Activated CD8-positive, alpha-beta T cell treated with anti-CD3 and anti-CD28 coated beads for 36 hours (primary cell): ENCODE data around the gene CHD9. TPM values are rescaled to one million over a fixed set of nuclear protein-coding genes. Genes with fewer than 3 reads are reported as not detected.

Experiments used
- ATAC-seq: fragments of 200-7000 bp; cut with Tn5 transposase; one replicate; pipeline ENCODE4 v1.10.0; 2021; ENCODE audit warnings: mild to moderate bottlenecking, moderate library complexity
- CTCF ChIA-PET: fragments of 350-600 bp; sonication (Branson Sonifier 250); formaldehyde crosslinking; loops from one replicate; lab custom pipeline; 2021; ENCODE audit warnings: antibody characterized with exemption; lab: Charles Lee
- POLR2A ChIA-PET: fragments of 350-600 bp; sonication (Branson Sonifier 250); formaldehyde crosslinking; loops from one replicate; lab custom pipeline; 2021; ENCODE audit warnings: antibody characterized with exemption; lab: Charles Lee
- DNase-seq: peaks from one replicate; pipeline ENCODE4 v3.0.0-alpha.2; 2020
- H3K27ac Mint-ChIP-seq: one replicate; pipeline ENCODE4 v1.8.0; 2021; ENCODE audit warnings: mild to moderate bottlenecking, mixed read lengths
- H3K27me3 Mint-ChIP-seq: one replicate; pipeline ENCODE4 v1.8.0; 2021; ENCODE audit warnings: mixed read lengths
- H3K36me3 Mint-ChIP-seq: one replicate; pipeline ENCODE4 v1.8.0; 2021; ENCODE audit warnings: low read depth, mixed read lengths
- H3K4me1 Mint-ChIP-seq: one replicate; pipeline ENCODE4 v1.8.0; 2021; ENCODE audit warnings: low read depth, mixed read lengths
- H3K4me3 Mint-ChIP-seq: one replicate; pipeline ENCODE4 v1.8.0; 2021; ENCODE audit warnings: mild to moderate bottlenecking, moderate library complexity, mixed read lengths
- H3K9me3 Mint-ChIP-seq: one replicate; pipeline ENCODE4 v1.8.0; 2021; ENCODE audit warnings: mixed read lengths
- intact Hi-C: fragments of 100-400 bp; cut with micrococcal nuclease; formaldehyde crosslinking; loops from one replicate; pipeline ENCODE4 v1.10.0; 2022
- total RNA-seq, 2 experiments: library from RNA; stranded (reverse); gene quantifications; one replicate each; pipeline ENCODE4 v1.2.3, GENCODE V29; 2021
- TF ChIP-seq, protein P1 (sequence below): fragments of 200-600 bp; IDR thresholded peaks from one replicate; pipeline ENCODE4 v1.8.0; 2022; ENCODE audit warnings: antibody characterized with exemption, mild to moderate bottlenecking

CHD9 gene
- total RNA-seq, 2 experiments from 2014 or later: 13.8 to 16.3 TPM

DNA sequence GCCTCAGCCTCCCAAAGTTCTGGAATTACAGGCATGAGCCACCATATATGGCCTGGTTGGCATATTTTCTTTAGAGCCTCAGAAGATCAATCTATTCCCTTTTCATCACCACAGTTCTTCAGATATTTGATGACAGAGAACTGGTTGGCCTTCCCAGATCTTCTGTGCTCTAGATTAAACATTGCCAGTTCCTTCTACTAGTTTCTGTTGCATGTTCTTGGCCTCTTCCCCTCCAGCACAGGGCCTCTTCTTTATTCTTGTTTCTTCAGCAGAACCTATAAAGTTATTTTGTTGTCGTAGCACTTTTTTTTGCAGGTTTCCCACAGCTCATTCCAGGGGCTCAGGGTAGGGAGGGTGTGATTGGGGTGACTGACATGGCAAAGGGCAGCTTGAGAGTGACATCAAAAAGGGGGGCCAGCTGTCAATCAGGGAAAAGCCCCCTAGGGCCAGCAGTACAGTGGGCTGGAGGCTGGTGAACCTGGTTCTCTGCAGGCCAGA lies 9.3 kb downstream of the CHD9 start:
- ChIA-PET CTCF (interaction anchor here (1.0 kb wide), 1 partner anchor 10 kb away, joined by 3 read pairs; no protein-coding TSS in a partner anchor), POLR2A (interaction anchor here (0.6 kb wide), 1 partner anchor 34 kb away, joined by 4 read pairs; no protein-coding TSS in a partner anchor)
- H3K27me3 Mint-ChIP-seq: no peaks in the 10 kb centered on the region
- TF ChIP-seq, protein P1, sequence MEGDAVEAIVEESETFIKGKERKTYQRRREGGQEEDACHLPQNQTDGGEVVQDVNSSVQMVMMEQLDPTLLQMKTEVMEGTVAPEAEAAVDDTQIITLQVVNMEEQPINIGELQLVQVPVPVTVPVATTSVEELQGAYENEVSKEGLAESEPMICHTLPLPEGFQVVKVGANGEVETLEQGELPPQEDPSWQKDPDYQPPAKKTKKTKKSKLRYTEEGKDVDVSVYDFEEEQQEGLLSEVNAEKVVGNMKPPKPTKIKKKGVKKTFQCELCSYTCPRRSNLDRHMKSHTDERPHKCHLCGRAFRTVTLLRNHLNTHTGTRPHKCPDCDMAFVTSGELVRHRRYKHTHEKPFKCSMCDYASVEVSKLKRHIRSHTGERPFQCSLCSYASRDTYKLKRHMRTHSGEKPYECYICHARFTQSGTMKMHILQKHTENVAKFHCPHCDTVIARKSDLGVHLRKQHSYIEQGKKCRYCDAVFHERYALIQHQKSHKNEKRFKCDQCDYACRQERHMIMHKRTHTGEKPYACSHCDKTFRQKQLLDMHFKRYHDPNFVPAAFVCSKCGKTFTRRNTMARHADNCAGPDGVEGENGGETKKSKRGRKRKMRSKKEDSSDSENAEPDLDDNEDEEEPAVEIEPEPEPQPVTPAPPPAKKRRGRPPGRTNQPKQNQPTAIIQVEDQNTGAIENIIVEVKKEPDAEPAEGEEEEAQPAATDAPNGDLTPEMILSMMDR: no peak
- DNase-seq (no peak), ATAC-seq (no peak)
- intact Hi-C loops: no loop called here
- no peaks in the 10 kb centered on the region for H3K9me3 Mint-ChIP-seq
- H3K27ac Mint-ChIP-seq: no peak overlapping the region
- H3K36me3 Mint-ChIP-seq: peaks cover 2% of the 10 kb centered on the region
- peaks cover 48% of the 10 kb centered on the region for H3K4me1 Mint-ChIP-seq
- H3K4me3 Mint-ChIP-seq: no peak overlapping the region

DNA sequence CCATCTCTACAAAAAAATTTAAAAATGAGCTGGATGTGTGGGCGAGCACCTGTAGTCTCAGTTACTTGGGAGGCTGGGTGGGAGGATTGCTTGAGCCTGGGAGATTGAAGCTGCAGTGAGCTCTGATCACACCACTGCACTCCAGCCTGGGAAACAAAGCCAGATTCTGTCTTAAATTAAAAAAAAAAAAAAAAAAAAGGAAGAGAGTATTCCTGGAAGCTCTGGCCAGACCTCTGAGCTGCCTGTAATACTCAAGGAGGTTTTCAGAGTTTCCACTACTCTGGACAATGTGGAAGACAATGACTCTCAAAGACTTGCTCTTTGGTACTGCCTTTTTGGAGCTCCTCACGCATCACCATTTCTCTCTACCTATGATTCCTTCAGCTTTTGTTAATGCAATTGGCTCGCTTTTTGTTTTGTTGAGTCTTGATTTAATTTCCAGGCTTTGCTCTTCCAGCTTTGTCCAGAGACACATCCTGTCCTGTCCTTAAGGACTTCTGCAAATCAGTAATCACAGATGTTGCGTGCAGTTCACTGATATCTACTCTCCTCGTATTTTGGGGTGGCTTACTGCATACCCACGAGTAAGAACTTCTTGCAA lies 10.8 kb downstream of the CHD9 start:
- ATAC-seq: no peak
- intact Hi-C loops: no loop called here
- no peaks in the 10 kb centered on the region for H3K27me3 Mint-ChIP-seq
- H3K4me1 Mint-ChIP-seq: peaks cover 57% of the 10 kb centered on the region
- no peak for DNase-seq
- H3K27ac Mint-ChIP-seq: no peak overlapping the region
- H3K4me3 Mint-ChIP-seq: no peak overlapping the region
- POLR2A ChIA-PET: no interaction called here
- H3K36me3 Mint-ChIP-seq: peaks cover 5% of the 10 kb centered on the region
- TF ChIP-seq, protein P1: no peak
- H3K9me3 Mint-ChIP-seq: no peaks in the 10 kb centered on the region
- CTCF ChIA-PET: interaction anchor here (1.0 to 1.4 kb wide), 2 partner anchors 10 to 11 kb away, joined by 3 to 4 read pairs; partner anchors contain the start of gene CHD9

DNA sequence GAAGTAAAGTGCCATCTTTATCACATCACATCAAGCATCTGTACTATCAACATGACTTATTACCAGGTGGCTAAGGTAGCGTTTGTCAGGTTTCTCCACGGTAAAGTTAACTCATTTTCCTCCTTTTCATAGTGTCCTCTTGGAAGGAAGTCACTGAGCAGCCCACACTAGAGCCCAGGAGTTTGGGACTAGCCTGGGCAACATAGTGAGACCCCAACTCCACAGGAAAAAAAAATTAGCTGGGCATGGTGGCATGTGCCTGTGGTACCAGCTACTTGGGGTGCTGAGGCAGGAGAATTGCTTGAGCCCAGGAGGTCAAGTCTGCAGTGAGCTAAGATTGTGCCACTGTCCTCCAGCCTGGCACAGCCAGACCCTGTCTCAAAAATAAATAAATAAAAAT lies 12.9 kb downstream of the CHD9 start:
- intact Hi-C loops: no loop called here
- H3K4me3 Mint-ChIP-seq: no peak overlapping the region
- ChIA-PET POLR2A (interaction anchor here (1.7 kb wide), 1 partner anchor 13 kb away, joined by 4 read pairs; the partner anchor contains the start of gene CHD9), CTCF (interaction anchor here (1.3 to 2.6 kb wide), 2 partner anchors 13 to 18 kb away, joined by 3 to 11 read pairs; partner anchors contain the start of gene CHD9)
- H3K27ac Mint-ChIP-seq: no peak overlapping the region
- H3K36me3 Mint-ChIP-seq: peaks cover 8% of the 10 kb centered on the region
- peaks cover 59% of the 10 kb centered on the region for H3K4me1 Mint-ChIP-seq
- DNase-seq (no peak), ATAC-seq (no peak)
- no peaks in the 10 kb centered on the region for H3K9me3 Mint-ChIP-seq
- TF ChIP-seq, protein P1: no peak
- H3K27me3 Mint-ChIP-seq: no peaks in the 10 kb centered on the region

DNA sequence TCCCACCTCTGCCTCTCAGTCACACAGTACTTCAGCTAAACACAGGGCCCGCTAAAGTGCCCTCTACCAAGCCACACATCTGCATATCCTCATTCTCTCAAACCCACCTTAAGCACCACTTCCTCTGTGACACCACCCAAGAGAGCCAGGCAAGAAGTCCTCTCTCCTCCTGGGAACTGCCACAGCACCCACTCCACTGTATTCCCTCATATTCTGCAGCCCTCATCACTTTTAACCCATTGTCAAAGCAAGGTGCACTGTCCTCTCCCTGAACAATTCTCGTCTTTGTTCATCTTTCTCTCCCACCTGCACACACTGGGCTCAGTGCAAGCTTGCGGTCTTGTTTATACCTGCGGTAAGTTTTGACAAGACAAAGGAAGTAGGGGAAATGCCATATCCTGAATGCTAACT lies 13.6 kb downstream of the CHD9 start:
- H3K36me3 Mint-ChIP-seq: peaks cover 13% of the 10 kb centered on the region
- H3K27me3 Mint-ChIP-seq: no peaks in the 10 kb centered on the region
- H3K4me1 Mint-ChIP-seq: peaks cover 59% of the 10 kb centered on the region
- H3K27ac Mint-ChIP-seq: peak overlapping the region; percentile 19
- ChIA-PET POLR2A (interaction anchor here (1.7 kb wide), 1 partner anchor 14 kb away, joined by 4 read pairs; the partner anchor contains the start of gene CHD9), CTCF (interaction anchor here (1.3 to 2.6 kb wide), 2 partner anchors 14 to 19 kb away, joined by 3 to 11 read pairs; partner anchors contain the start of gene CHD9)
- intact Hi-C loops: no loop called here
- H3K4me3 Mint-ChIP-seq: peak overlapping the region; percentile 2
- no peaks in the 10 kb centered on the region for H3K9me3 Mint-ChIP-seq
- DNase-seq (peak; percentile 43), ATAC-seq (peak; percentile 82)
- TF ChIP-seq, protein P1: no peak

DNA sequence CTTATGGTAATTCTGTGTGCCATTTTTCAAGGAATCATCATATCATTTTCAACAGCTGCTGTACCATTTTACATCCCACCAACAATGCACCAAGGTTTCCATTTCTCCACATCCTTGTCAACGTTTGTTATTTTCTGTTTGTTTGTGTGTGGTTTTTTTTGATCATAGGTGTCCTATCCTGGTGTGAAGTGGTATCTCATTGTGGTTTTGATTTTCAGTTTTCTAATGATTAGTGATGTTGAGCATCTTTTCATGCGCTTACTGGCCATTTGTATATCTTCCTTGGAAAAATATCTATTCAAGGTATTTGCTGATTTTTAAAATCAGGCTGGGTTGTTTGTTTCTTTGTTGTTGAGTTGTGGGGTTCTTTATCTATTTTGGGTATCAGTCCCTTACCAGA lies 15.0 kb downstream of the CHD9 start:
- Mint-ChIP-seq H3K36me3 (peaks cover 26% of the 10 kb centered on the region), H3K4me1 (peaks cover 52% of the 10 kb centered on the region), H3K4me3 (no peak overlapping the region), H3K27ac (no peak overlapping the region), H3K9me3 (peaks cover 8% of the 10 kb centered on the region), H3K27me3 (no peaks in the 10 kb centered on the region)
- ATAC-seq: no peak
- POLR2A ChIA-PET: interaction anchor here (1.1 kb wide), 1 partner anchor 9 kb away, joined by 5 read pairs; no protein-coding TSS in a partner anchor
- CTCF ChIA-PET: interaction anchor here (0.6 to 2.6 kb wide), 2 partner anchors 15 to 130 kb away, joined by 3 to 11 read pairs; partner anchors contain the start of gene CHD9
- TF ChIP-seq, protein P1: no peak
- intact Hi-C loops: no loop called here
- DNase-seq: no peak
